ENCODE measurements around the gene SWT1.
"Not testable (repeated sequence)": the region's sequence is repeated elsewhere in the genome, so short reads cannot be mapped to it uniquely, and the experiment has no call there.

SWT1 gene

GRCh38 chr1:185318431-185319138, 161.6 kb downstream of the SWT1 start:
- DNase-seq (ENCODE audit: low read depth, low spot score): no peak

- DNase-seq (ENCODE audit: low read depth, low spot score): no peak
Measured at GRCh38 chr1:185319139-185319475, 162.1 kb downstream of the SWT1 start.

GRCh38 chr1:185321104-185321503, 164.1 kb downstream of the SWT1 start:
- not testable (repeated sequence) for DNase-seq (ENCODE audit: low read depth, low spot score)

GRCh38 chr1:185321653-185322221, 164.8 kb downstream of the SWT1 start:
- DNase-seq (ENCODE audit: low read depth, low spot score): not testable (repeated sequence)

- DNase-seq (ENCODE audit: low read depth, low spot score): no peak
Measured at GRCh38 chr1:185322636-185323035, 165.7 kb downstream of the SWT1 start.

GRCh38 chr1:185324118-185324517, 167.2 kb downstream of the SWT1 start:
- no peak for DNase-seq (ENCODE audit: low read depth, low spot score)

GRCh38 chr1:185325413-185325812, 168.4 kb downstream of the SWT1 start:
- DNase-seq (ENCODE audit: low read depth, low spot score): no peak

- DNase-seq (ENCODE audit: low read depth, low spot score): no peak
Measured at GRCh38 chr1:185328255-185328654, 171.3 kb downstream of the SWT1 start.

- DNase-seq (ENCODE audit: low read depth, low spot score): no peak
Measured at GRCh38 chr1:185334182-185334581, 177.2 kb downstream of the SWT1 start.

- DNase-seq (ENCODE audit: low read depth, low spot score): peak; percentile 31
Measured at GRCh38 chr1:185337246-185337645, 180.3 kb downstream of the SWT1 start.

- DNase-seq (ENCODE audit: low read depth, low spot score): peak; percentile 47
Measured at GRCh38 chr1:185338719-185339622, 182.0 kb downstream of the SWT1 start.

- no peak for DNase-seq (ENCODE audit: low read depth, low spot score)
Measured at GRCh38 chr1:185341196-185341781, 184.3 kb downstream of the SWT1 start.
